Neural cell (in vitro differentiated cells): ENCODE data around the gene CCNH.

Experiments used
- EP300 ChIP-seq: fragments of 450-650 bp; conservative IDR thresholded peaks from 2 replicates; pipeline ENCODE4 v1.6.1; 2014; ENCODE audit warnings: antibody characterized with exemption, mild to moderate bottlenecking, moderate library complexity; ENCODE audit not compliant: poor library complexity, severe bottlenecking
- EZH2 ChIP-seq: fragments of 200-600, 300-800 bp; shearing (Covaris generic), sonication (generic); IDR thresholded peaks from 2 replicates; pipeline ENCODE4 v1.6.1; 2014; ENCODE audit warnings: antibody characterized with exemption, low read length, borderline replicate concordance, mild to moderate bottlenecking; ENCODE audit not compliant: insufficient read depth, poor library complexity, severe bottlenecking
- MXI1 ChIP-seq: fragments of 450-650 bp; conservative IDR thresholded peaks from 2 replicates; pipeline ENCODE4 v1.6.1; 2014; ENCODE audit warnings: antibody characterized with exemption, mild to moderate bottlenecking; ENCODE audit not compliant: poor library complexity, severe bottlenecking
- POLR2AphosphoS5 ChIP-seq: IDR thresholded peaks from 2 replicates; pipeline ENCODE4 v1.6.1; 2012
- RAD21 ChIP-seq: fragments of 450-650 bp; conservative IDR thresholded peaks from 2 replicates; pipeline ENCODE4 v1.6.1; 2014; ENCODE audit warnings: antibody characterized with exemption, mild to moderate bottlenecking, moderate library complexity
- REST ChIP-seq: IDR thresholded peaks from 2 replicates; pipeline ENCODE4 v1.6.1; 2012; ENCODE audit warnings: borderline replicate concordance
- SMC3 ChIP-seq: fragments of 450-650 bp; conservative IDR thresholded peaks from 2 replicates; pipeline ENCODE4 v1.6.1; 2014; ENCODE audit warnings: antibody characterized with exemption, mild to moderate bottlenecking, moderate library complexity; ENCODE audit not compliant: poor library complexity
- TAF1 ChIP-seq: IDR thresholded peaks from 2 replicates; pipeline ENCODE4 v1.6.1; 2012; ENCODE audit warnings: low read depth
- TF ChIP-seq, protein P1 (sequence below): fragments of 450-650 bp; IDR thresholded peaks from 2 replicates; pipeline ENCODE4 v1.5.1; 2014; ENCODE audit warnings: antibody characterized with exemption, mild to moderate bottlenecking, moderate library complexity; ENCODE audit not compliant: poor library complexity, severe bottlenecking

DNA sequence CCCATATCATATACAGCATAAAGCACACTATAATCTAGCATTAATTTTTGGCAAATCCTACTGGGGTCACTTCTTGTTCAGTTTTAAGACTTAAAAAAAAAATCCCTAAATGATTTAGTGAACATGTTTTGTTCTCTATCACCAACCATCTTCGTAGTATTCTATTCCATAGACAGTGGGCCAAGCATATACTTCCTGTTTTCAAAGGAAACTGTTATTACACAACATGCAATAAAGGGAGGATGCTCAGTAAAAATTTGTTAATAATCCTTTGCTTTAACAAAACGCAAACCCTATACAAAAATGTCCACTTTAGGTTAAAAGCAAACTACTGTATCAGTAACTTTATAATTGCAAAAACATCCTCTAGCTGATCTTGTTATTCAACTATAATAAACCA, 13.0 kb downstream of the CCNH start:
- TF ChIP-seq, protein P1, sequence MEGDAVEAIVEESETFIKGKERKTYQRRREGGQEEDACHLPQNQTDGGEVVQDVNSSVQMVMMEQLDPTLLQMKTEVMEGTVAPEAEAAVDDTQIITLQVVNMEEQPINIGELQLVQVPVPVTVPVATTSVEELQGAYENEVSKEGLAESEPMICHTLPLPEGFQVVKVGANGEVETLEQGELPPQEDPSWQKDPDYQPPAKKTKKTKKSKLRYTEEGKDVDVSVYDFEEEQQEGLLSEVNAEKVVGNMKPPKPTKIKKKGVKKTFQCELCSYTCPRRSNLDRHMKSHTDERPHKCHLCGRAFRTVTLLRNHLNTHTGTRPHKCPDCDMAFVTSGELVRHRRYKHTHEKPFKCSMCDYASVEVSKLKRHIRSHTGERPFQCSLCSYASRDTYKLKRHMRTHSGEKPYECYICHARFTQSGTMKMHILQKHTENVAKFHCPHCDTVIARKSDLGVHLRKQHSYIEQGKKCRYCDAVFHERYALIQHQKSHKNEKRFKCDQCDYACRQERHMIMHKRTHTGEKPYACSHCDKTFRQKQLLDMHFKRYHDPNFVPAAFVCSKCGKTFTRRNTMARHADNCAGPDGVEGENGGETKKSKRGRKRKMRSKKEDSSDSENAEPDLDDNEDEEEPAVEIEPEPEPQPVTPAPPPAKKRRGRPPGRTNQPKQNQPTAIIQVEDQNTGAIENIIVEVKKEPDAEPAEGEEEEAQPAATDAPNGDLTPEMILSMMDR, result no peak
- TF ChIP-seq EZH2 (no peak), RAD21 (no peak), TAF1 (no peak), POLR2AphosphoS5 (no peak), REST (no peak), SMC3 (no peak), EP300 (no peak), MXI1 (no peak)
